Liver (tissue), 9 donors: ENCODE results near the gene ZNF831. TPM values are rescaled to one million over a fixed set of nuclear protein-coding genes. Genes with fewer than 3 reads are reported as not detected.

ENCODE experiments used
- DNase-seq: peaks from one replicate; pipeline ENCODE4 v3.0.0-alpha.2; 2017; ENCODE audit warnings: low spot score
- H3K27ac ChIP-seq, 2 donors: one replicate each; pipeline ENCODE4 v1.7.0; 2013; ENCODE audit warnings: inconsistent platforms in 2 of 2, low read length in 2 of 2, control low read depth in 1 of 2, low read depth in 1 of 2, mild to moderate bottlenecking in 1 of 2
- H3K27me3 ChIP-seq, 4 donors: one replicate each; pipeline versions ENCODE4 v1.6.1 to v1.7.0; 2013; ENCODE audit warnings: low read length in 3 of 4, inconsistent platforms in 1 of 4, mild to moderate bottlenecking in 1 of 4, moderate library complexity in 1 of 4; ENCODE audit not compliant: control insufficient read depth in 4 of 4, insufficient read depth in 4 of 4
- H3K36me3 ChIP-seq, 4 donors: one replicate each; pipeline versions ENCODE4 v1.6.1 to v1.7.0; 2013; ENCODE audit warnings: low read length in 3 of 4, mild to moderate bottlenecking in 3 of 4, low read depth in 1 of 4, moderate library complexity in 1 of 4; ENCODE audit not compliant: control insufficient read depth in 4 of 4, insufficient read depth in 3 of 4
- H3K4me1 ChIP-seq, 4 donors: one replicate each; pipeline versions ENCODE4 v1.6.1 to v1.7.0; 2013; ENCODE audit warnings: low read length in 3 of 4, mild to moderate bottlenecking in 3 of 4, moderate library complexity in 1 of 4; ENCODE audit not compliant: control insufficient read depth in 4 of 4, insufficient read depth in 4 of 4
- H3K4me3 ChIP-seq, 3 donors: one replicate each; pipeline versions ENCODE4 v1.6.1 to v1.7.0; 2013; ENCODE audit warnings: low read length in 3 of 3, control low read depth in 1 of 3, low read depth in 1 of 3, mild to moderate bottlenecking in 1 of 3
- H3K9ac ChIP-seq, 2 donors: one replicate each; pipeline ENCODE4 v1.7.0; 2013; ENCODE audit warnings: low read length in 2 of 2, mild to moderate bottlenecking in 2 of 2, moderate library complexity in 2 of 2, control low read depth in 1 of 2, low read depth in 1 of 2
- H3K9me3 ChIP-seq, 4 donors: one replicate each; pipeline versions ENCODE4 v1.6.1 to v1.7.0; 2013; ENCODE audit warnings: low read length in 3 of 4; ENCODE audit not compliant: control insufficient read depth in 4 of 4
- FOXA1 ChIP-seq: IDR thresholded peaks from 2 replicates; pipeline ENCODE4 v1.6.1; 2016; ENCODE audit warnings: antibody characterized with exemption
- FOXA2 ChIP-seq: IDR thresholded peaks from 2 replicates; pipeline ENCODE4 v1.6.1; 2016; ENCODE audit warnings: antibody characterized with exemption
- GABPA ChIP-seq, 2 donors: IDR thresholded peaks in 1 of 2; conservative IDR thresholded peaks in 1 of 2; 2 replicates each; pipeline ENCODE4 v1.6.1; 2016; ENCODE audit warnings: antibody characterized with exemption in 2 of 2, mild to moderate bottlenecking in 1 of 2, moderate library complexity in 1 of 2
- HNF4G ChIP-seq: IDR thresholded peaks from 2 replicates; pipeline ENCODE4 v1.6.1; 2016; ENCODE audit warnings: antibody characterized with exemption
- JUND ChIP-seq, 2 donors: IDR thresholded peaks; 2 replicates each; pipeline ENCODE4 v1.6.1; 2016; ENCODE audit warnings: antibody characterized with exemption in 2 of 2
- NR2F2 ChIP-seq: IDR thresholded peaks from 2 replicates; pipeline ENCODE4 v1.6.1; 2016; ENCODE audit warnings: antibody characterized with exemption
- RXRA ChIP-seq, 2 donors: IDR thresholded peaks; 2 replicates each; pipeline ENCODE4 v1.6.1; 2017 to 2018; ENCODE audit warnings: antibody characterized with exemption in 2 of 2, mild to moderate bottlenecking in 1 of 2
- SP1 ChIP-seq: IDR thresholded peaks from 2 replicates; pipeline ENCODE4 v1.6.1; 2018; ENCODE audit warnings: antibody characterized with exemption, mild to moderate bottlenecking
- YY1 ChIP-seq: IDR thresholded peaks from 2 replicates; pipeline ENCODE4 v1.6.1; 2016; ENCODE audit warnings: antibody characterized with exemption, mild to moderate bottlenecking
- WGBS: extraction: QIAGEN DNeasy Blood & Tissue Kit; methylation state at CpG from one replicate; pipeline ENCODE4 v1.1.7; 2013; 5-methylcytosine and 5-hydroxymethylcytosine counted together
- polyA plus RNA-seq, 2 donors: library from polyadenylated mRNA; stranded (reverse) in 1 of 2; unstranded in 1 of 2; fragments of 200-250 nt in 1 of 2; fragments of >200 nt in 1 of 2; fragmentation: Nextera tagmentation in 1 of 2; extraction: Ambion mirVana in 1 of 2; gene quantifications; one replicate each; pipeline versions ENCODE4 v1.2.1 to v1.2.3, GENCODE V29; 2013 to 2015
- total RNA-seq, 2 donors: library from RNA; depleted of rRNA; stranded (reverse); fragments of >200 nt; gene quantifications; one replicate each; pipeline ENCODE4 v1.2.3, GENCODE V29; 2014
- TF ChIP-seq, protein P1 (sequence below): IDR thresholded peaks from 2 replicates; pipeline ENCODE4 v1.6.1; 2016; ENCODE audit warnings: antibody characterized with exemption
- TF ChIP-seq, protein P2 (sequence below): IDR thresholded peaks from 2 replicates; pipeline ENCODE4 v1.6.1; 2016; ENCODE audit warnings: antibody characterized with exemption, mild to moderate bottlenecking
- TF ChIP-seq, protein P3 (sequence below): IDR thresholded peaks from 2 replicates; pipeline ENCODE4 v1.6.1; 2016; ENCODE audit warnings: antibody characterized with exemption
- TF ChIP-seq, protein P4 (sequence below): fragments of 150-350 bp; IDR thresholded peaks from 2 replicates; pipeline ENCODE4 v1.5.1; 2017; ENCODE audit warnings: improper control_type of control experiment, low read depth, low read length; ENCODE audit not compliant: missing input control
- TF ChIP-seq, protein P5 (sequence below): IDR thresholded peaks from 2 replicates; pipeline ENCODE4 v1.6.1; 2016; ENCODE audit warnings: antibody characterized with exemption
- donor health status: healthy.
- donor health status: healthy.
- donor health status: healthy.
- donor health status: healthy.
- donor health status: healthy.

Gene ZNF831
- total and polyA plus RNA-seq, 4 donors = 0.06 to 0.75 (median 0.13) TPM

DNA sequence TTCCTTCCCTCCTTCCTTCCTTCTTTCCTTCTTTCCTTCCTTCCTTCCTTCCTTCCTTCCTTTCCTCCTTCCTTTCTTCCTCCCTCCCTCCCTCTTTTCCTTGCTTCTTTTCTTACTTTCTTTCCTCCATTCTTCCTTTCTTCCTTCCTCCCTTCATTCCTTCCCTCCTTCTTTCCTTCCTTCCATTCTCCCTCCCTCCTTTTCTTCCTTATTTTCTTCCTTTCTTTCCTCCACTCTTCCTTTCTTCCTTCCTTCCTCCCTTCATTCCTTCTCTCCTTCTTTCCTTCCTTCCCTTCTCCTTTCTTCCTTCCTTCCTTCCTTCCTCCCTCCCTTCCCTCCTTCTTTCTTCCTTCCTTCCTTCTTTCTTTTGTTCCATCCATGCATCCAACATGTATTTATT, 101.7 kb downstream of the ZNF831 start (continued):
- no peak for TF ChIP-seq FOXA2
- no peak for TF ChIP-seq RXRA (IDR thresholded peaks at IDR 0.05)
- TF ChIP-seq, protein P1, sequence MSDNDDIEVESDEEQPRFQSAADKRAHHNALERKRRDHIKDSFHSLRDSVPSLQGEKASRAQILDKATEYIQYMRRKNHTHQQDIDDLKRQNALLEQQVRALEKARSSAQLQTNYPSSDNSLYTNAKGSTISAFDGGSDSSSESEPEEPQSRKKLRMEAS = no peak
- no peak for TF ChIP-seq SP1
- no peak for TF ChIP-seq YY1

DNA sequence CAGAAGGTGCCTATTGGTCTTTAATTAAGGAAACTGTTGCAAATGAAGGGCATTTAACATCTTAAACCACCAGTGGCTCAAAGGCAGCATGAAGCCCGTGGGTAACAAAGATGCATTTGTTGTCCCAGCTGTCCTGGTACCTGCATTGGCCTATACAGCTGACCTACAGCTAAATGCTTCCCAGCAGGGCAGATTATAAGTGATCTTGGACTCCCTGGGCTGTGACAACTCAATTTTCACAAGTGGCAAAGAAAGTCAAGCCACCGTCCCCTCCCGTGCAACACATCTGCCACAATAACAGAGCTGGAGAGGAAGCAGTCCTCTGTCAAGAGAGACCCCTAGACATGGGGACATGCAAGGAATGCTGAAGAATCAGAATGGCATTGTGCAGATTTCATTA, 105.2 kb downstream of the ZNF831 start:
- TF ChIP-seq GABPA (IDR thresholded peaks at IDR 0.05 in 1 of 2, conservative IDR thresholded peaks at IDR 0.05 in 1 of 2) (no peak), YY1 (no peak), NR2F2 (no peak)
- TF ChIP-seq, protein P2, sequence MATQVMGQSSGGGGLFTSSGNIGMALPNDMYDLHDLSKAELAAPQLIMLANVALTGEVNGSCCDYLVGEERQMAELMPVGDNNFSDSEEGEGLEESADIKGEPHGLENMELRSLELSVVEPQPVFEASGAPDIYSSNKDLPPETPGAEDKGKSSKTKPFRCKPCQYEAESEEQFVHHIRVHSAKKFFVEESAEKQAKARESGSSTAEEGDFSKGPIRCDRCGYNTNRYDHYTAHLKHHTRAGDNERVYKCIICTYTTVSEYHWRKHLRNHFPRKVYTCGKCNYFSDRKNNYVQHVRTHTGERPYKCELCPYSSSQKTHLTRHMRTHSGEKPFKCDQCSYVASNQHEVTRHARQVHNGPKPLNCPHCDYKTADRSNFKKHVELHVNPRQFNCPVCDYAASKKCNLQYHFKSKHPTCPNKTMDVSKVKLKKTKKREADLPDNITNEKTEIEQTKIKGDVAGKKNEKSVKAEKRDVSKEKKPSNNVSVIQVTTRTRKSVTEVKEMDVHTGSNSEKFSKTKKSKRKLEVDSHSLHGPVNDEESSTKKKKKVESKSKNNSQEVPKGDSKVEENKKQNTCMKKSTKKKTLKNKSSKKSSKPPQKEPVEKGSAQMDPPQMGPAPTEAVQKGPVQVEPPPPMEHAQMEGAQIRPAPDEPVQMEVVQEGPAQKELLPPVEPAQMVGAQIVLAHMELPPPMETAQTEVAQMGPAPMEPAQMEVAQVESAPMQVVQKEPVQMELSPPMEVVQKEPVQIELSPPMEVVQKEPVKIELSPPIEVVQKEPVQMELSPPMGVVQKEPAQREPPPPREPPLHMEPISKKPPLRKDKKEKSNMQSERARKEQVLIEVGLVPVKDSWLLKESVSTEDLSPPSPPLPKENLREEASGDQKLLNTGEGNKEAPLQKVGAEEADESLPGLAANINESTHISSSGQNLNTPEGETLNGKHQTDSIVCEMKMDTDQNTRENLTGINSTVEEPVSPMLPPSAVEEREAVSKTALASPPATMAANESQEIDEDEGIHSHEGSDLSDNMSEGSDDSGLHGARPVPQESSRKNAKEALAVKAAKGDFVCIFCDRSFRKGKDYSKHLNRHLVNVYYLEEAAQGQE = no peak
- TF ChIP-seq, protein P3, sequence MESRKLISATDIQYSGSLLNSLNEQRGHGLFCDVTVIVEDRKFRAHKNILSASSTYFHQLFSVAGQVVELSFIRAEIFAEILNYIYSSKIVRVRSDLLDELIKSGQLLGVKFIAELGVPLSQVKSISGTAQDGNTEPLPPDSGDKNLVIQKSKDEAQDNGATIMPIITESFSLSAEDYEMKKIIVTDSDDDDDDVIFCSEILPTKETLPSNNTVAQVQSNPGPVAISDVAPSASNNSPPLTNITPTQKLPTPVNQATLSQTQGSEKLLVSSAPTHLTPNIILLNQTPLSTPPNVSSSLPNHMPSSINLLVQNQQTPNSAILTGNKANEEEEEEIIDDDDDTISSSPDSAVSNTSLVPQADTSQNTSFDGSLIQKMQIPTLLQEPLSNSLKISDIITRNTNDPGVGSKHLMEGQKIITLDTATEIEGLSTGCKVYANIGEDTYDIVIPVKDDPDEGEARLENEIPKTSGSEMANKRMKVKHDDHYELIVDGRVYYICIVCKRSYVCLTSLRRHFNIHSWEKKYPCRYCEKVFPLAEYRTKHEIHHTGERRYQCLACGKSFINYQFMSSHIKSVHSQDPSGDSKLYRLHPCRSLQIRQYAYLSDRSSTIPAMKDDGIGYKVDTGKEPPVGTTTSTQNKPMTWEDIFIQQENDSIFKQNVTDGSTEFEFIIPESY = no peak
- TF ChIP-seq, protein P4, sequence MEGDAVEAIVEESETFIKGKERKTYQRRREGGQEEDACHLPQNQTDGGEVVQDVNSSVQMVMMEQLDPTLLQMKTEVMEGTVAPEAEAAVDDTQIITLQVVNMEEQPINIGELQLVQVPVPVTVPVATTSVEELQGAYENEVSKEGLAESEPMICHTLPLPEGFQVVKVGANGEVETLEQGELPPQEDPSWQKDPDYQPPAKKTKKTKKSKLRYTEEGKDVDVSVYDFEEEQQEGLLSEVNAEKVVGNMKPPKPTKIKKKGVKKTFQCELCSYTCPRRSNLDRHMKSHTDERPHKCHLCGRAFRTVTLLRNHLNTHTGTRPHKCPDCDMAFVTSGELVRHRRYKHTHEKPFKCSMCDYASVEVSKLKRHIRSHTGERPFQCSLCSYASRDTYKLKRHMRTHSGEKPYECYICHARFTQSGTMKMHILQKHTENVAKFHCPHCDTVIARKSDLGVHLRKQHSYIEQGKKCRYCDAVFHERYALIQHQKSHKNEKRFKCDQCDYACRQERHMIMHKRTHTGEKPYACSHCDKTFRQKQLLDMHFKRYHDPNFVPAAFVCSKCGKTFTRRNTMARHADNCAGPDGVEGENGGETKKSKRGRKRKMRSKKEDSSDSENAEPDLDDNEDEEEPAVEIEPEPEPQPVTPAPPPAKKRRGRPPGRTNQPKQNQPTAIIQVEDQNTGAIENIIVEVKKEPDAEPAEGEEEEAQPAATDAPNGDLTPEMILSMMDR = no peak
- TF ChIP-seq, protein P1 = no peak
- DNase-seq = no peak
- WGBS = 52% methylated on average over 3 of the region's 3 CpGs
- Histone ChIP-seq H3K36me3 (no peaks in the 10 kb centered on the region), H3K27ac (no peak overlapping the region), H3K4me1 (no peaks in the 10 kb centered on the region), H3K4me3 (no peak overlapping the region), H3K27me3 (peaks cover 0 to 12% (median 7%) of the 10 kb centered on the region in 4 donors), H3K9me3 (no peaks in the 10 kb centered on the region), H3K9ac (no peak overlapping the region)

DNA sequence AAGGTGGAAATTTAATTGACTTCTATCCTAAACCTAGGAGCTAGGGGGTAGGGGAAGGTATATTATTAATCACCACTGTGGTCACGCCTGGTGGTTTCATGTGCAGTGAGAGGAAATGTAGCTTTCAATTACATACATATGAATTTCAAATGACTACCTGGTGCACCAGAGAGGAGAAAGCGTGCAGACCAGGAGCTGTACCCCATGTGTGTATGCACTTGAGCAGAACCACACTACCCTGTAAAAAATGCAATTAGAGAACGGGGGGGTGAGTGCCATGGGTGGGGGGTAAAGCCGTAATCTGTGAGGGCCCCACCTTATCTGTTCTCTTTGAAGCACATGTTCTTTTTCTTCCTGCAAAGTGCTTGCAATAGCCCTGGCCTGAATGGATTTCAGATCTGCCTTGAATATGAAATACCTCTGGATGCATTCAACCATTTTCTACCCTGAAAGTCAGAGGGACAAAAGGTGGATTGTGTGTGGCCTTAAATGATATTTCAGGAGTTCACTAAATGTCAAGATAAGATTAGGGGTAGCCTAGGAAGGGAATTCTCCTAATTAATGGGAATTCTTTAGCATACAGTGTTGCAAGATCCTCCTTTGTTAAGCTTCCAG, 105.9 kb downstream of the ZNF831 start:
- Histone ChIP-seq H3K4me3 (no peak overlapping the region), H3K9me3 (no peaks in the 10 kb centered on the region), H3K4me1 (no peaks in the 10 kb centered on the region), H3K36me3 (no peaks in the 10 kb centered on the region), H3K27ac (no peak overlapping the region), H3K9ac (no peak overlapping the region), H3K27me3 (peaks cover 0 to 12% (median 7%) of the 10 kb centered on the region in 4 donors)
- no peak for DNase-seq
- TF ChIP-seq FOXA1 (no peak), FOXA2 (no peak), NR2F2 (no peak), JUND (IDR thresholded peaks at IDR 0.05) (no peak), RXRA (IDR thresholded peaks at IDR 0.05) (no peak), HNF4G (no peak), SP1 (no peak)
- TF ChIP-seq, protein P5, sequence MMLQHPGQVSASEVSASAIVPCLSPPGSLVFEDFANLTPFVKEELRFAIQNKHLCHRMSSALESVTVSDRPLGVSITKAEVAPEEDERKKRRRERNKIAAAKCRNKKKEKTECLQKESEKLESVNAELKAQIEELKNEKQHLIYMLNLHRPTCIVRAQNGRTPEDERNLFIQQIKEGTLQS = no peak
- TF ChIP-seq, protein P3 = no peak
- TF ChIP-seq, protein P1 = no peak
- TF ChIP-seq, protein P2 = no peak
- 53% methylated on average over 4 of the region's 4 CpGs for WGBS
